ENCODE measurements around the gene KCNQ5.

The KCNQ5 gene

GRCh38 chr6:72810571-72811280, 188.9 kb downstream of the KCNQ5 start:
- DNase-seq: no peak

- no peak for DNase-seq
Observed at GRCh38 chr6:72811971-72812421, 190.1 kb downstream of the KCNQ5 start.

GRCh38 chr6:72813807-72814596, 192.1 kb downstream of the KCNQ5 start:
- DNase-seq: no peak

GRCh38 chr6:72816022-72816421, 194.2 kb downstream of the KCNQ5 start:
- no peak for DNase-seq

- DNase-seq: no peak
Observed at GRCh38 chr6:72817208-72817607, 195.3 kb downstream of the KCNQ5 start.

- DNase-seq: no peak
Observed at GRCh38 chr6:72819609-72820008, 197.7 kb downstream of the KCNQ5 start.

- DNase-seq: no peak
Observed at GRCh38 chr6:72820153-72820552, 198.3 kb downstream of the KCNQ5 start.

- DNase-seq: no peak
Observed at GRCh38 chr6:72820906-72821305, 199.0 kb downstream of the KCNQ5 start.

GRCh38 chr6:72822023-72822422, 200.2 kb downstream of the KCNQ5 start:
- no peak for DNase-seq

- DNase-seq: no peak
Observed at GRCh38 chr6:72822691-72823090, 200.8 kb downstream of the KCNQ5 start.

GRCh38 chr6:72824833-72825232, 203.0 kb downstream of the KCNQ5 start:
- DNase-seq: no peak

GRCh38 chr6:72825315-72825911, 203.5 kb downstream of the KCNQ5 start:
- DNase-seq: no peak

- DNase-seq: no peak
Observed at GRCh38 chr6:72826037-72826436, 204.2 kb downstream of the KCNQ5 start.

- DNase-seq: no peak
Observed at GRCh38 chr6:72826744-72827438, 205.0 kb downstream of the KCNQ5 start.

GRCh38 chr6:72828904-72829303, 207.0 kb downstream of the KCNQ5 start:
- no peak for DNase-seq

GRCh38 chr6:72832271-72832670, 210.4 kb downstream of the KCNQ5 start:
- no peak for DNase-seq

GRCh38 chr6:72835749-72836148, 213.9 kb downstream of the KCNQ5 start:
- no peak for DNase-seq

- DNase-seq: no peak
Observed at GRCh38 chr6:72836971-72837370, 215.1 kb downstream of the KCNQ5 start.

GRCh38 chr6:72841195-72841594, 219.3 kb downstream of the KCNQ5 start:
- no peak for DNase-seq

- no peak for DNase-seq
Observed at GRCh38 chr6:72842140-72842539, 220.3 kb downstream of the KCNQ5 start.

- DNase-seq: no peak
Observed at GRCh38 chr6:72844614-72845013, 222.8 kb downstream of the KCNQ5 start.

- DNase-seq: no peak
Observed at GRCh38 chr6:72849346-72849745, 227.5 kb downstream of the KCNQ5 start.

GRCh38 chr6:72850040-72850439, 228.2 kb downstream of the KCNQ5 start:
- no peak for DNase-seq
